Esophagus (tissue), 2 donors: Measurements from ENCODE around the gene SPINDOC. TPM values are rescaled to one million over a fixed set of nuclear protein-coding genes. Genes with fewer than 3 reads are reported as not detected.

Source experiments
- H3K27ac ChIP-seq, 2 donors: one replicate each; pipeline ENCODE4 v1.5.1; 2013; ENCODE audit warnings: low read depth in 2 of 2, mild to moderate bottlenecking in 2 of 2, inconsistent platforms in 1 of 2, low read length in 1 of 2, moderate library complexity in 1 of 2
- H3K27me3 ChIP-seq, 2 donors: one replicate each; pipeline ENCODE4 v1.6.1; 2013; ENCODE audit warnings: low read length in 2 of 2, control low read depth in 1 of 2, mild to moderate bottlenecking in 1 of 2; ENCODE audit not compliant: insufficient read depth in 2 of 2, control insufficient read depth in 1 of 2
- H3K36me3 ChIP-seq, 2 donors: one replicate each; pipeline ENCODE4 v1.6.1; 2013; ENCODE audit warnings: low read length in 1 of 2; ENCODE audit not compliant: control insufficient read depth in 2 of 2, insufficient read depth in 2 of 2
- H3K4me1 ChIP-seq, 2 donors: one replicate each; pipeline ENCODE4 v1.6.1; 2013; ENCODE audit warnings: low read length in 1 of 2; ENCODE audit not compliant: control insufficient read depth in 2 of 2, insufficient read depth in 2 of 2
- H3K4me3 ChIP-seq, 2 donors: one replicate each; pipeline ENCODE4 v1.5.1; 2013; ENCODE audit warnings: low read length in 2 of 2, mild to moderate bottlenecking in 2 of 2, low read depth in 1 of 2, moderate library complexity in 1 of 2
- H3K9me3 ChIP-seq, 2 donors: one replicate each; pipeline ENCODE4 v1.6.1; 2013; ENCODE audit warnings: mild to moderate bottlenecking in 2 of 2, low read depth in 1 of 2, low read length in 1 of 2, moderate library complexity in 1 of 2; ENCODE audit not compliant: control insufficient read depth in 2 of 2, insufficient read depth in 1 of 2
- WGBS, 2 donors: extraction: QIAGEN DNeasy Blood & Tissue Kit; methylation state at CpG; one replicate each; pipeline ENCODE4 v1.1.7; 2013; 5-methylcytosine and 5-hydroxymethylcytosine counted together
- polyA plus RNA-seq, 2 donors: library from polyadenylated mRNA; stranded (reverse); fragments of 200-250 nt; gene quantifications; one replicate each; pipeline ENCODE4 v1.2.3, GENCODE V29; 2013
- donor health status: healthy with polysubstance abuse.
- donor health status: Bipolar disorder and iron deficiency.

The SPINDOC gene
- polyA plus RNA-seq, 2 donors = 5.9 to 10.2 TPM

DNA sequence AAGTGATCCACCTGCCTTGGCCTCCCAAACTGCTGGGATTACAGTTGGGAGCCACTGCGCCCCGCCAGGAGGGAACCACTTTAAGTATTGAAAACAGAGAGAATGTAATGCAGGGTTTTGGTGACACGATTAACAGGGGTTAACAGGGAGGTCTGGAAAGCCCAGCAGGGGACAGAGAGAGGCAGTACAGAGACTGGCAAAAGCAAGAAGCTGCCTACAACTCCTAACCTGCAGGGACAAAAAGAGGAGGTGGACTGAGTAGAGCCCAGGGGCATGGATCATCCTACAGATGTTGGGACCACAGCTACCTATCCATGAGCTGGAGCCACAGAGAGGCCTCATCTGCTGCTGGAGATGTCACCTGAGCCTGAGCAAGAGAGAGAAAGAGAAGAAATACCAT lies 1.7 kb upstream of the SPINDOC start:
- Histone ChIP-seq H3K27ac (no peak overlapping the region), H3K36me3 (no peaks in the 10 kb centered on the region), H3K9me3 (no peaks in the 10 kb centered on the region), H3K4me1 (peaks cover 0 to 5% of the 10 kb centered on the region in 2 donors), H3K4me3 (no peak overlapping the region), H3K27me3 (no peaks in the 10 kb centered on the region)
- WGBS, 2 donors = 83 to 88% methylated on average over 3 of the region's 3 CpGs

DNA sequence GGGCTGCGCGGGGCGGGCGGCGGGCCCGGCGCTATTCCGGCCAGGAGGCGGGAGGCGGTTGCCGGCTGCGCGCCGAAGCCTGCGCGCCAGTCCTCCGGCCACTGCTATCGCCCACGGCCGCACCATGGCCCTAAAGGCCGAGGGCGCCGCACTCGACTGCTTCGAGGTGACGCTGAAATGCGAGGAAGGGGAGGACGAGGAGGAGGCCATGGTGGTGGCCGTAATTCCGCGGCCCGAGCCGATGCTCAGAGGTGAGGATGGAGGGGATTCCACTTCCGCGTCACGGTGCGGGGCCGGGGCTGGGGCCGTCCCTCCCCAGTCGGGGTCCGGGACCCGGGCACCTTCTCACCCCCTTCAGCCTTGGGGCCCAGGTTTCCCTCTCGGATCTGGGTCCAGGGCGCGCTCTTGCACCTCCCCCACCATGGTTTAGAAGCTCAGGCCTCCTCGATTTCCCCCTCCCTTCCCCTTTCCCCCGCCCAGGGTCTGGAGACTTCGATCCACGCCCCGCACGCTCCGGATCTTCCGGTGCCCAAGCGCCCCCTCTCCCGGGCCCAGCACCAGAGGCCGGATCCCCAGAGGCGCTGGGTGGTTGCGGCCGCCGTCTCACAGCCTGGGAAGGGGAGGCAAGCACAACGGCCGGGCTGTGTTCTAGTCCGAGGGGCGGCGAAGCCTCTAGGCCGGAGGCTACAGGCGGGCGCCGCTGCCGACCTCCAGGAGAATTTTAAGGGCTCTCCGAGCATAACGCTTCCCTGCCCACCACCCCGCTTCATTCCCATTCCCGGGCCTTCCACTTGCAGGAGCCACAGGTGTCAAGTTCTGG lies 517 bp downstream of the SPINDOC start:
- H3K4me1 ChIP-seq = peaks cover 0 to 5% of the 10 kb centered on the region in 2 donors
- peak overlapping the region; percentile 59 to 65 for H3K27ac ChIP-seq
- peak overlapping the region; percentile 58 to 93 for H3K4me3 ChIP-seq
- no peaks in the 10 kb centered on the region for H3K27me3 ChIP-seq
- peaks cover 9% of the 10 kb centered on the region in 2 donors for H3K36me3 ChIP-seq
- WGBS, 2 donors = 1% methylated on average over 59 to 74 of the region's 74 CpGs
- H3K9me3 ChIP-seq = no peaks in the 10 kb centered on the region

DNA sequence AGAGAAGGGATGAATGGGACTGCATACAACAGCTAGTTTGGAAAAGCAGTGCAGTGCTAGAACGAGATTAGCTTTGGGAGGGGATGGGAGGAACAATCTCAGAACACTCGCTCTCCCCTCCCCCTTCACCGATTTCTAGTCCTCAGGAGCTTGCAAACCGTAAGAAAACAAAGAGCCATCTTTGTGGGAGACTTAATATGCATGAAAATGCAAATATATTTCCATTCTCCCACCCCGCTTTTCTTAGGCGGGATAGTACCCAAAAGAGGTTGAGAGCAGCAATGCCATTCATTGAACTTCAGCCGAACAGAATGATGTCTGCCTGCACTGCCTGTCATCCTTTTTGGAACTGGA lies 1.1 kb downstream of the SPINDOC start:
- H3K27ac ChIP-seq = no peak overlapping the region
- no peaks in the 10 kb centered on the region for H3K9me3 ChIP-seq
- H3K4me1 ChIP-seq = peaks cover 0 to 5% of the 10 kb centered on the region in 2 donors
- H3K36me3 ChIP-seq = peaks cover 10% of the 10 kb centered on the region in 2 donors
- 16 to 25% methylated on average over 7 of the region's 7 CpGs for WGBS, 2 donors
- H3K27me3 ChIP-seq = no peaks in the 10 kb centered on the region
- H3K4me3 ChIP-seq = peak overlapping the region; percentile 58 to 93

DNA sequence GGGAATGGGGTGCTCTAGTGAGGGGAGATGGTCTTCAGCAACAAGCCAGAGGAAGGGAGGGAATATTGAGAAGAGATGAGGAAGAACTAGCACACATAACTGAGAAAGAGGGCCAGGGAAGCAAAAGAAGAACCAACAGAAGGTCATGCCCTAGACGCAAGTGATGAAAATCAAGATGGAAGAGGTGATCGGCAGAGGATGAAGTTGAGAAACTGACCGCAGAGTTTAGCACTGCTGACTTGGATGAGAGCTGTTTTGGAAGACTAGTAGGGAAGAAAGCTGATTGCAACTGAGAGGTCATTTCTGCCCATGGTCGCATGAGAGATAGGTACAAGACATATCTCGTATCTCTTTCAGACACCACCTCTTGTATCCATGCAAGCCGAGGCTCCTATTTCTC lies 2.9 kb downstream of the SPINDOC start:
- H3K9me3 ChIP-seq = no peaks in the 10 kb centered on the region
- peaks cover 10 to 16% of the 10 kb centered on the region in 2 donors for H3K36me3 ChIP-seq
- H3K4me1 ChIP-seq = peaks cover 0 to 5% of the 10 kb centered on the region in 2 donors
- H3K4me3 ChIP-seq = no peak overlapping the region
- no peaks in the 10 kb centered on the region for H3K27me3 ChIP-seq
- H3K27ac ChIP-seq = no peak overlapping the region
- 89 to 92% methylated on average over 6 of the region's 6 CpGs for WGBS, 2 donors

DNA sequence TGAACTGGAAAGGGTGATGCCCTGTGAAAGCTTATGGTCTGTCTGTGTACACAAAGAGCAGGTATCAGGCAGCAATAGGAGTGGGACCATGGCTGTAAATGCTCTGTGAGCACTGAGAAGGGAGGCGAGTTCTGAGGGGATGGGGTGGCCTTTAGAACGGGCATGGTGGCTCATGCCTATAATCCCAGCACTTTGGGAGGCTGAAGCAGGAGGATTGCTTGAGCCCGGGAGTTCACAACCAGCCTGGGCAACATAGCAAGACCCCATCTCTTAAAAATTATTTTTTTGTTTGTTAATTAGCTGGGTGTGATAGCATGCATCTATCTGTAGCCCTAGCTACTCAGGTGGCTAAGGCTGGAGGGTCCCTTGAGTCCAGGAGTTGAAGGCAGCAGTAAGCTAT lies 3.5 kb downstream of the SPINDOC start:
- Histone ChIP-seq H3K27ac (no peak overlapping the region), H3K4me1 (peaks cover 0 to 5% of the 10 kb centered on the region in 2 donors), H3K4me3 (no peak overlapping the region), H3K27me3 (no peaks in the 10 kb centered on the region), H3K36me3 (peaks cover 10 to 18% of the 10 kb centered on the region in 2 donors), H3K9me3 (no peaks in the 10 kb centered on the region)
- 97 to 98% methylated on average over 3 of the region's 3 CpGs for WGBS, 2 donors

DNA sequence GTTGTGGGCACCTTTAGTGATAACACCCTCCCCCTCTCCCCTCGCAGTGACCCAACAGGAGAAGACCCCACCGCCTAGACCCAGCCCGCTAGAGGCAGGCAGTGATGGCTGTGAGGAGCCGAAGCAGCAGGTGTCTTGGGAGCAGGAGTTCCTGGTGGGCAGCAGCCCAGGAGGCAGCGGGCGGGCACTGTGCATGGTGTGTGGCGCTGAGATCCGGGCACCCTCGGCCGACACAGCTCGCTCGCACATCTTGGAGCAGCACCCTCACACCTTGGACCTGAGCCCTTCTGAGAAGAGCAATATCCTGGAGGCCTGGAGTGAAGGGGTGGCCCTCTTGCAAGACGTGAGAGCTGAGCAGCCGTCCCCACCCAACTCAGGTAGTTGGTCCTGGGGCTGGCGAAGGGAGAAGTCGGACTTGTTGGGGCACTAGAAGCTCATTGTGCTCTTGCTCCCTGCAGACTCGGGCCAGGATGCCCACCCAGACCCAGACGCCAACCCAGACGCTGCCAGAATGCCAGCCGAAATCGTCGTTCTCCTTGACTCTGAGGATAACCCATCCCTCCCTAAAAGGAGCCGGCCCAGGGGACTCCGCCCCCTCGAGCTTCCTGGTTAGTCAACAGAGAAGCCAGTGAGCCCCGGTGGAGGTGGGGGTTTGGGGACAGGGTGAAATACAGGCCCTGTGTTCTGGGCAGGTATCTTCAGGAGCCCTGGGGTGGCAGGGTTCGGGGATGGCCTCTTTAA lies 4.7 kb downstream of the SPINDOC start:
- WGBS, 2 donors = 89% methylated on average over 27 of the region's 27 CpGs
- no peaks in the 10 kb centered on the region for H3K9me3 ChIP-seq
- no peaks in the 10 kb centered on the region for H3K27me3 ChIP-seq
- H3K4me3 ChIP-seq = no peak overlapping the region
- no peak overlapping the region for H3K27ac ChIP-seq
- peaks cover 10 to 23% of the 10 kb centered on the region in 2 donors for H3K36me3 ChIP-seq
- H3K4me1 ChIP-seq = peaks cover 0 to 2% of the 10 kb centered on the region in 2 donors

DNA sequence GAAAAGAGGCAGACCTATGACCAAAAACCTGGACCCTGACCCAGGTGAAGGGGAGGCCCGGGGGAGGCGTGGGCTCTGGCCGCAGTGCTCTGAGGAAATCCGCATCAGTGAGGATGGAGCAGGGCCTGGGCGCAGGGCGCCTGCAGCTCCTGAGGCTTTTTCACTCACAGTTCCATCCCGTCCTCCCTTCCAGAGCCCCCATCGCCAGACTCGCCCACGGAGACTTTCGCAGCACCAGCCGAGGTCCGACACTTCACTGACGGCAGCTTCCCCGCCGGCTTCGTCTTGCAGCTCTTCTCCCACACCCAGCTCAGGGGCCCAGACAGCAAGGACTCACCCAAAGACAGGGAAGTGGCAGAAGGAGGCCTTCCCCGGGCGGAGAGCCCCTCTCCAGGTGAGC lies 5.4 kb downstream of the SPINDOC start:
- Histone ChIP-seq H3K4me1 (peaks cover 0 to 2% of the 10 kb centered on the region in 2 donors), H3K27ac (no peak overlapping the region), H3K27me3 (no peaks in the 10 kb centered on the region), H3K36me3 (peaks cover 10 to 23% of the 10 kb centered on the region in 2 donors), H3K4me3 (no peak overlapping the region), H3K9me3 (no peaks in the 10 kb centered on the region)
- WGBS, 2 donors = 95% methylated on average over 19 of the region's 19 CpGs

DNA sequence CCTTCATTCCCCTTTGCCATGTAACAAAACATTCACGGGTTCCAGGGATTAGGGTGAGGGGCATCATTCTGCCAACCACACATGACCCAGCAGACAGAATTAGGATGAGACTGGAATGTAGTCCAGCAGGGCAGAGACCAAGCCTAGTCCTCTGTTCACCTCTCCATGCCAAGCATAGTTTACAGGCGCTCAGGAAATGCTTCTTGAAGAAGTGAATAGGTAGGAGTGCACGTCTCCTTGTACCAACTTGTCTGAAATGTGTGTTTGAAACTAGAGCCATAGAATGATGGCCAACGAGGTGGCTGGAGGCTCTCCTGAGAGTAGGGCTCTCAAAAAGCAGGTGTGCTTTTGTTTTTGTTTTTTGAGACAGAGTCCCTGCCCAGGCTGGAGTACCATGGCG lies 8.2 kb downstream of the SPINDOC start:
- no peaks in the 10 kb centered on the region for H3K4me1 ChIP-seq
- H3K36me3 ChIP-seq = peaks cover 10 to 28% of the 10 kb centered on the region in 2 donors
- 62 to 73% methylated on average over 5 of the region's 5 CpGs for WGBS, 2 donors
- H3K27ac ChIP-seq = no peak overlapping the region
- no peaks in the 10 kb centered on the region for H3K9me3 ChIP-seq
- no peak overlapping the region for H3K4me3 ChIP-seq
- no peaks in the 10 kb centered on the region for H3K27me3 ChIP-seq

DNA sequence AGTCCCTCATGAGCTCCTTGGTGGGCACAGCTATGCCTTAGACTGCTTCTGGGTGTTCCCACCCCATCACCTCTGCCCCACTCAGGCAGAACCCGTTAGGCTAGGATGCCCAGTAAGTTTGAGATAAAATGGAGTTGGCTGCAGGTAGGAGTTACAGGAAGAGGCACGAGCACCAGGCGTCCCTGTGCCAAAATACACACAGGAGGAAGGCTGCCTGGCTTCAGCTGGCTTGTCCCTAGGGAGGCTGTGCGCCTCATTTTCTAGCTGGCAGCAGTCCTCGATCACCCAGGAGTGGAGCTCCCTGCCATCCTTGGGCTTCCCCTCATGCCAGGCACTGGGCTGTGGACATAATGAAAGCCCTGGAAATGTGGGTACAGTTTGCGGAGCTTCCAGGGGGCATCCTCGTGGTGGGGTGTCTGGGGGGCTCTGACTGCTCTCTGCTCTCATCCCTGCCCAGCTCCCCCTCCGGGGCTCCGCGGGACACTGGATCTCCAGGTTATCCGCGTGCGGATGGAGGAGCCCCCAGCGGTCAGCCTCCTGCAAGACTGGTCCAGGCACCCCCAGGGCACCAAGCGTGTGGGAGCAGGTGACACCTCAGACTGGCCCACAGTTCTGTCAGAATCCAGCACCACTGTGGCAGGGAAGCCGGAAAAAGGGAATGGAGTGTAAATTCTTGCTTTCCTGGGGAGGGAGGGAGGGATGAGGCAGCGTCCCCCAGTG lies 13.4 kb downstream of the SPINDOC start:
- H3K4me3 ChIP-seq = no peak overlapping the region
- 77 to 83% methylated on average over 17 of the region's 17 CpGs for WGBS, 2 donors
- no peaks in the 10 kb centered on the region for H3K9me3 ChIP-seq
- no peaks in the 10 kb centered on the region for H3K4me1 ChIP-seq
- no peak overlapping the region for H3K27ac ChIP-seq
- peaks cover 0 to 10% of the 10 kb centered on the region in 2 donors for H3K36me3 ChIP-seq
- H3K27me3 ChIP-seq = no peaks in the 10 kb centered on the region
